Adrenal gland (tissue), 12 donors: ENCODE results near the gene RIPOR2. TPM values are rescaled to one million over a fixed set of nuclear protein-coding genes. Genes with fewer than 3 reads are reported as not detected.

Experiments
- DNase-seq, 7 donors: peaks; one replicate each; pipeline ENCODE4 v3.0.0-alpha.2; 2019 to 2020
- H3K27ac ChIP-seq, 5 donors: fragments of 200-600 bp; sonication (generic) in 4 of 5; 1 replicate in 3 of 5; 2 replicates in 2 of 5; pipeline versions ENCODE4 v1.5.1 to v1.8.0; 2016 to 2020; ENCODE audit warnings: mild to moderate bottlenecking in 1 of 5
- H3K27me3 ChIP-seq: fragments of 200-600 bp; 2 replicates; pipeline ENCODE4 v1.8.0; 2021
- H3K36me3 ChIP-seq, 2 donors: fragments of 200-600 bp; replicated peaks in 1 of 2; 1 replicate in 1 of 2; 2 replicates in 1 of 2; pipeline versions ENCODE4 v1.5.1 to v1.8.0; 2018 to 2022
- H3K4me1 ChIP-seq, 2 donors: fragments of 200-600 bp; replicated peaks in 1 of 2; 1 replicate in 1 of 2; 2 replicates in 1 of 2; pipeline versions ENCODE4 v1.5.1 to v1.8.0; 2018 to 2021
- H3K4me3 ChIP-seq, 4 donors: fragments of 200-600 bp; sonication (generic) in 3 of 4; one replicate each; pipeline ENCODE4 v1.5.1; 2016 to 2018
- H3K9me3 ChIP-seq, 3 donors: fragments of 200-600 bp; sonication (generic) in 1 of 3; replicated peaks in 1 of 3; 1 replicate in 2 of 3; 2 replicates in 1 of 3; pipeline versions ENCODE4 v1.5.1 to v1.8.0; 2016 to 2021
- POLR2A ChIP-seq, 2 donors: fragments of 450-650 bp; IDR thresholded peaks; one replicate each; pipeline ENCODE4 v1.6.1; 2017; ENCODE audit warnings: antibody characterized with exemption in 2 of 2, mild to moderate bottlenecking in 2 of 2, moderate library complexity in 1 of 2
- WGBS, 4 donors: extraction: QIAGEN DNeasy Blood & Tissue Kit in 2 of 4; methylation state at CpG; one replicate each; pipeline versions ENCODE4 v1.1.5 to v1.1.7; 2013 to 2017; 5-methylcytosine and 5-hydroxymethylcytosine counted together
- intact Hi-C, 2 donors: fragments of 100-400 bp; cut with DNase I; formaldehyde crosslinking; loops; one replicate each; pipeline versions ENCODE4 v1.14.1 to v1.15.0; 2022 to 2023
- polyA plus RNA-seq, 3 donors: library from polyadenylated mRNA; stranded (reverse); fragments of 200-250 nt in 2 of 3; fragments of 350-450 nt in 1 of 3; fragmentation: Illumina TruSeq in 1 of 3; extraction: RNeasy Lipid Tissue Mini Kit (QIAGEN cat#74804) in 1 of 3; gene quantifications; one replicate each; pipeline ENCODE4 v1.2.3, GENCODE V29; 2013 to 2014
- total RNA-seq, 9 donors: library from RNA; depleted of rRNA in 4 of 9; stranded (reverse); fragments of >200 nt in 4 of 9; fragments of 120-200 nt in 1 of 9; fragmentation: NEBNext Ultra II Directional in 1 of 9; extraction: Animal tissue kit (Norgen Biotek cat#: 25700) in 1 of 9; gene quantifications; one replicate each; pipeline versions ENCODE4 v1.1.0 to v1.2.4, GENCODE V29; 2013 to 2023
- TF ChIP-seq, protein P1 (sequence below), 6 experiments: fragments of 450-650 bp in 4 of 6; fragments of 200-600 bp in 2 of 6; sonication (generic) in 1 of 6; IDR thresholded peaks; 1 replicate in 5 of 6; 2 replicates in 1 of 6; pipeline versions ENCODE4 v1.5.1 to v1.8.0; 2016 to 2021; ENCODE audit warnings: antibody characterized with exemption in 6 of 6, mild to moderate bottlenecking in 2 of 6, moderate library complexity in 1 of 6
- donor health status: healthy with polysubstance abuse.
- donor health status: Bipolar disorder and iron deficiency.
- donor health status: DM: yes; HTN: yes; CAD: no.
- donor health status: DM: no; HTN: no; CAD: no.
- donor health status: DM: no; HTN: no; CAD: no.
- donor health status: DM: yes; HTN: yes; CAD: no.

Gene RIPOR2
- total and polyA plus RNA-seq, 12 donors = 1.7 to 16.2 (median 3.9) TPM

DNA sequence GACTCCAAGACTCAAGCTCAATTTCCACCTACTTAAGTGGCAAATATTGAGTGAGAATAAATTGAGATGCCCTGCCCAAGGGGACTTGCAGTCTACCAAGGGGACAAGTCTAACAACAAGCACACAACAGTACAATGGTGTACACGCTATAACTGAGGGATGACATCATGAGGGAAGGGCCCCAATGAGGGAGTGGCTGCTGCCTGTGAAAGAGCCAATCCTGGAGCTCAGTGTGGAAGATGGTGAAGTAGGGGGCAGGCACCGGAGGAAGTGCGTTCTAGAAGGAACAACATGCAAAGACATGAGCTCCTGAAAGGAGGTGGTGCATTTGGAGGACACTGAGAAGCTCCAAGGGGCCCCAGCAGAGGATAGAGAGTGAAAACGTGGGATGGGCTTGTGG, 90.2 kb downstream of the RIPOR2 start:
- DNase-seq = no peak
- no peaks in the 10 kb centered on the region for H3K9me3 ChIP-seq
- H3K36me3 ChIP-seq = no peaks in the 10 kb centered on the region
- H3K4me1 ChIP-seq = no peaks in the 10 kb centered on the region
- TF ChIP-seq POLR2A (IDR thresholded peaks at IDR 0.05) = no peak
- TF ChIP-seq, protein P1, sequence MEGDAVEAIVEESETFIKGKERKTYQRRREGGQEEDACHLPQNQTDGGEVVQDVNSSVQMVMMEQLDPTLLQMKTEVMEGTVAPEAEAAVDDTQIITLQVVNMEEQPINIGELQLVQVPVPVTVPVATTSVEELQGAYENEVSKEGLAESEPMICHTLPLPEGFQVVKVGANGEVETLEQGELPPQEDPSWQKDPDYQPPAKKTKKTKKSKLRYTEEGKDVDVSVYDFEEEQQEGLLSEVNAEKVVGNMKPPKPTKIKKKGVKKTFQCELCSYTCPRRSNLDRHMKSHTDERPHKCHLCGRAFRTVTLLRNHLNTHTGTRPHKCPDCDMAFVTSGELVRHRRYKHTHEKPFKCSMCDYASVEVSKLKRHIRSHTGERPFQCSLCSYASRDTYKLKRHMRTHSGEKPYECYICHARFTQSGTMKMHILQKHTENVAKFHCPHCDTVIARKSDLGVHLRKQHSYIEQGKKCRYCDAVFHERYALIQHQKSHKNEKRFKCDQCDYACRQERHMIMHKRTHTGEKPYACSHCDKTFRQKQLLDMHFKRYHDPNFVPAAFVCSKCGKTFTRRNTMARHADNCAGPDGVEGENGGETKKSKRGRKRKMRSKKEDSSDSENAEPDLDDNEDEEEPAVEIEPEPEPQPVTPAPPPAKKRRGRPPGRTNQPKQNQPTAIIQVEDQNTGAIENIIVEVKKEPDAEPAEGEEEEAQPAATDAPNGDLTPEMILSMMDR (IDR thresholded peaks at IDR 0.05) = no peak
- no peak overlapping the region for H3K27ac ChIP-seq
- 89 to 95% (median 92%) methylated on average over 4 of the region's 4 CpGs for WGBS, 4 donors
- H3K27me3 ChIP-seq = no peaks in the 10 kb centered on the region
- intact Hi-C loops = no loop called here
- no peak overlapping the region for H3K4me3 ChIP-seq

- Histone ChIP-seq H3K27ac (no peak overlapping the region), H3K4me1 (no peaks in the 10 kb centered on the region), H3K4me3 (no peak overlapping the region), H3K9me3 (no peaks in the 10 kb centered on the region), H3K27me3 (no peaks in the 10 kb centered on the region), H3K36me3 (no peaks in the 10 kb centered on the region)
- WGBS, 4 donors = 91 to 93% (median 93%) methylated on average over 6 of the region's 6 CpGs
- no peak for DNase-seq
- intact Hi-C loops = no loop called here
- TF ChIP-seq, protein P1 (IDR thresholded peaks at IDR 0.05) = no peak
- TF ChIP-seq POLR2A (IDR thresholded peaks at IDR 0.05) = no peak
These were observed 90.9 kb downstream of the RIPOR2 start for GRCh38 chr6:24844903-24845302.

- WGBS, 4 donors = 79 to 97% (median 90%) methylated on average over 1 of the region's 1 CpG
- H3K27ac ChIP-seq = no peak overlapping the region
- TF ChIP-seq, protein P1 (IDR thresholded peaks at IDR 0.05) = no peak
- TF ChIP-seq POLR2A (IDR thresholded peaks at IDR 0.05) = no peak
- no peak for DNase-seq
- no peak overlapping the region for H3K4me3 ChIP-seq
- no peaks in the 10 kb centered on the region for H3K27me3 ChIP-seq
- H3K9me3 ChIP-seq = no peaks in the 10 kb centered on the region
- intact Hi-C loops = no loop called here
- H3K36me3 ChIP-seq = no peaks in the 10 kb centered on the region
- no peaks in the 10 kb centered on the region for H3K4me1 ChIP-seq
These were observed 91.7 kb downstream of the RIPOR2 start for GRCh38 chr6:24844061-24844460.

DNA sequence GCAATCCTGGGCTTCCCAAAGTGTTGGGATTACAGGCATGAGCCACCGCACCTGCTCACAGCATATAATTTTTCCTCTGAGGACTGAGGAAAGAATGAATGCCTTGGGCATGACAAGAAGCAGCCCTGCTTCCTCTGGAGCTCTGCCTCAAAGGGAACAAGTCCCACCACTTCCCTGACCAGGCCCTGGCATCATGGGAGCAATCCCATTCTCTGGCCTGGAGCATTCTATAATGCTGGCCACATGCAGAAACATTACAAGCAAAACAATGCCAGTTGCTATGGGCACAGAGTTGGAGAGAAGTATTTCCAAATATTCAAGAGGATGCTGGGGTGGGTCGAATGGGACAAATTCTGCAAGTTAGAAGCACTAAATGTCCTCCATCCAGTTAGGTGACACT, 95.6 kb downstream of the RIPOR2 start:
- Histone ChIP-seq H3K36me3 (no peaks in the 10 kb centered on the region), H3K9me3 (no peaks in the 10 kb centered on the region), H3K27me3 (no peaks in the 10 kb centered on the region), H3K27ac (no peak overlapping the region), H3K4me1 (no peaks in the 10 kb centered on the region), H3K4me3 (no peak overlapping the region)
- TF ChIP-seq, protein P1 (IDR thresholded peaks at IDR 0.05) = no peak
- no peak for TF ChIP-seq POLR2A (IDR thresholded peaks at IDR 0.05)
- intact Hi-C loops = no loop called here
- DNase-seq = no peak
- WGBS, 4 donors = 69 to 84% (median 80%) methylated on average over 2 of the region's 2 CpGs
